ENCODE data around the gene FHL3.
A peak's percentile ranks its signal among the peaks of the same experiment; 100 is the strongest.

Gene FHL3

DNA sequence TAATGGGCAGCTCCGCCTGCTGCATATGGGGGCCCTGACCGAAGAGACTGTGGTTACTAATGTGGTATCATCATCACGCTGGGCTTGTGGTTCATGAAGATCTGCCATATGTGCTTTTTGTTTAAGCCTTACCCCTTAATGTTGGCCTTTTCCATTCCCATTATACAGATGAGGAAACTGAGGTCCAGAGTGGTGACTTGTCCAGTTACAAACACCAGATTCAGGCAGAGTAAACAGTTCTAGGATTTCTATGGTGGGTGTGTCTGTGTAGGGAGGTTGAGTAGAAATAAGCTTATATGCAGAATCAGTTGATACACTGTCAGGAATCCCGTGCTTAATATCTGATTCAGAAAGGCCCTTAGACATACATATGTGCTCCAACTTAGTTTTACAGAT lies 7.9 kb upstream of the FHL3 start:
- no peak for DNase-seq (ENCODE audit: low read depth in 2 of 3, low spot score in 1 of 3)

DNA sequence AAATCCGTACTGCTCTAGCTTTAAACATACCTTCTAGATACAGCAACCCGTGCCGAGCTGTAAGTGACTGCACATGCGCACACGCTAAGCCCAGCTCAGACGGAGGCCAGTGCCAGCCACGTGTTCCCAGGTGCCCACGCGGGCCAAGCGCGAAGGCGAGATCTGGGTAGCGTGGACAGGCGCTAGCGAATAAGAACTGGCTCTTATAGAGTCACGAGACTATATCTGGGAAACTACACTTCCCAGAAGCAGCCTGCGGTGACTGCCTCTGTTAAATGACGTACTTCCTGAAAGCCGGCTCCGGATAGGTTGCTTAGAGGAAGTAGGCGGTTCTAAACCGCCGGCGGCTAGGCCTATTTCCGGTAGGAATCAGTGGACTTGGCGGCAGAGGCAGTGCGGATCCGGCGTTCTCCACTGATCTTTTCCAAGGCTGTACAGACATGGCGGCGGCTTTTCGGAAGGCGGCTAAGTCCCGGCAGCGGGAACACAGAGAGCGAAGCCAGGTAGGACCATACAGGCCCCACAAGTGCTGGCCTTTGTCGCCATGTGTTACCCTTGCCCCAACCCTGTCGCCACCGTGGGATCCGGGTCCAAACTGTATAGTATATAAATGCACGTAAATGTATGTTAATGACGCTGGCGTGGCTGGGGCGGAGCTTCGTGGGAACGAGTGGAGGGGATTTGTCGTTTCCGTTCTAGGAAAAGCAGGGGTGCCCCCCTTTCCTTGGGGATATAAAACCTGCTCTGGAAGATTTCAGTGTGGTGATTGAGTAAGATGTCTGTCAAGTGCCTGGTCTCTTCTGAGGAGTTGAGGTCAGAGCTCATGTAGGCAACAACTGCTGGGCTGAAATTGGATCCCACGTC lies 7.3 kb upstream of the FHL3 start, which contains the start of gene UTP11:
UTP11 (plus strand) TSS at position 372 of the 864 bp plus-strand sequence; CDS start at position 441, 69 bp downstream.
- peak; percentile 81 to 92 (median 87) for DNase-seq (ENCODE audit: low read depth in 2 of 3, low spot score in 1 of 3)

DNA sequence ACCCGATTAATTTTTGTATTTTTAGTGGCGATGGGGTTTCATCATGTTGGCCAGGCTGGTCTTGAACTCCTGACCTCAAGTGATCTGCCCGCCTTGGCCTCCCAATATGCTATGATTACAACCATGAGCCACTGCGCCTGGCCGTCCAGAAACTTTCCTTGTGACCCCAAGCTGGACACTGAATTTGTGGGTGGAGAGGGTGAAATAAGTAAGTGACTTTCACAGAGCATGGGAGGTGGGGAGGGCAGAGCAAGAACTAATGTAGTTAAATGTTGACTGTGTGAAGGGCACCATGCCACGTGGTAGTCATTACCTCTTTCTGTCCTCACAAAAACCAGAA lies 4.5 kb upstream of the FHL3 start:
- DNase-seq (ENCODE audit: low read depth in 2 of 3, low spot score in 1 of 3): no peak

DNA sequence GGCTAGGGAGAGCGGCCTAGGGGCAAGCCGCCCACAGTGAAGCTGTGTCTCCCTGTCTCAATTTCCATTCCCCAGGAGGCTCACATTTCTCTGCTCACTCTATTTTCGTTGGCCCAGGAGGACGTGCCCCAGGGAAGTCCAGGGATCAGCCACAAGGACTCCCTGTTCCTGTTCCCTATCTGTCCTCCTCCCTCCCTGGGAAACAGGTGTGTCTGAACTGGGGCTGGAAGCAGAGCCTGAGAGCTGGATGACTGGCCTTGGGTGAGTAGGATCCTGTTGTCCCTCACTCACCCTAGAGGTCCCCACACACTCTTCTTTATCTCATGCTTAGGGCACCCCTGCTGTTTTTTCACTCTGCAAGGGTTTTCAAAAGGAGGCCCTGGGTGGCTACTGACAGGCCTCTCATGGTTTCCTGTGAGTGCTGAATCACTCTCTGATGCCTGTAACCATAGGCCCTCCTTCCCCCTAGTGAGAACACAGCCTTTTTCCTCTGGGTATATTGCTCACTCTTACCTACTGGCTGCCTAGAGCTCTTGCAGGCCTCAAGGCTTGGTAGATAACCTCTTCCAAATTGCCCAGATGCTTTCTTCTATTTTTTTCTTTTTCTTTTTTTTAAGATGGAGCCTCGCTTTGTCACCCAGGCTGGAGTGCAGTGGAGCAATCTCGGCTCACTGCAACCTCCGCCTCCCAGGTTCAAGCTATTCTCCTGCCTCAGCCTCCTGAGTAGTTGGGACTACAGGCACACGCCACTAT lies 4.0 kb upstream of the FHL3 start:
- peak in 2 of 3 donors; percentile 58 to 66 for DNase-seq (ENCODE audit: low read depth in 2 of 3, low spot score in 1 of 3)

DNA sequence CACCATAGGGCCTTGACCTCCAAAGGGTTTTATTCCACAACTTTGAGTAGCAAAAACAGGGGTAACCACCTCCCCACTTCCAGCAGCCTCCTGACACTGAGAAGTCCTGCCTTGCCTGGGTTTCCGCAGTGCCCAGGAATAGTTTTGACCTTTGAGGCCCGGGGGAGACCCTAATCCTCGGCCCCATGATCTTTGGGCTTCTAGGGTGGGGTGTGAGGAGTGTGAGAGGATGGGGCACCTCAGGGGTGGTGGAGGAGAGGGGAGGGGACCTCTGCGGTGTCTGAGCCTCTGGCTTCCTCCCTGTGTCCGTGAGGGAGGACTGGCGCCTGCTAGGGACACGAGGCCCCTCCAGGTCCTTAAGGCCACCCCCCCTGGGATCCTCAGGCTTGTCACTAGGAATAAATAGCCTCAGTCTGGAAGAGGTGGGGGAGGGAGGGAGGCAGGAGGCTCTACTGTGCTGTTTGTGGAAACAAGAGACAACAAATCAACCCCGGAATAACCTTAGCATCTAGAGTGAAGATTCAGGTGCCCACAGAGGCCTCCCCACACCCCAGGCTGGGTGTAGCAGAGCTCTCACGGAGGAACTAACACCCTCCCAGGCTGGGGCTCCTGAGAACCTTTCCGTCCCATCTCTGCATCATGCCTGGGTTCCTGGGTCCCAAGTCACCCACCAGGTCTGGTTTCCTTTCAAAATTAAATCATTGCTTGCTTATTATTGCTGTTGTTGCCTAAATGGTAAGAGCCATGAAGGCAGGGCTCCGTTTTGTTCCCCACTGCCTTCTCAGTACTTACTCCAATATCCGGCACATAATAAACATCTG lies 904 bp upstream of the FHL3 start:
- no peak for DNase-seq (ENCODE audit: low read depth in 2 of 3, low spot score in 1 of 3)

DNA sequence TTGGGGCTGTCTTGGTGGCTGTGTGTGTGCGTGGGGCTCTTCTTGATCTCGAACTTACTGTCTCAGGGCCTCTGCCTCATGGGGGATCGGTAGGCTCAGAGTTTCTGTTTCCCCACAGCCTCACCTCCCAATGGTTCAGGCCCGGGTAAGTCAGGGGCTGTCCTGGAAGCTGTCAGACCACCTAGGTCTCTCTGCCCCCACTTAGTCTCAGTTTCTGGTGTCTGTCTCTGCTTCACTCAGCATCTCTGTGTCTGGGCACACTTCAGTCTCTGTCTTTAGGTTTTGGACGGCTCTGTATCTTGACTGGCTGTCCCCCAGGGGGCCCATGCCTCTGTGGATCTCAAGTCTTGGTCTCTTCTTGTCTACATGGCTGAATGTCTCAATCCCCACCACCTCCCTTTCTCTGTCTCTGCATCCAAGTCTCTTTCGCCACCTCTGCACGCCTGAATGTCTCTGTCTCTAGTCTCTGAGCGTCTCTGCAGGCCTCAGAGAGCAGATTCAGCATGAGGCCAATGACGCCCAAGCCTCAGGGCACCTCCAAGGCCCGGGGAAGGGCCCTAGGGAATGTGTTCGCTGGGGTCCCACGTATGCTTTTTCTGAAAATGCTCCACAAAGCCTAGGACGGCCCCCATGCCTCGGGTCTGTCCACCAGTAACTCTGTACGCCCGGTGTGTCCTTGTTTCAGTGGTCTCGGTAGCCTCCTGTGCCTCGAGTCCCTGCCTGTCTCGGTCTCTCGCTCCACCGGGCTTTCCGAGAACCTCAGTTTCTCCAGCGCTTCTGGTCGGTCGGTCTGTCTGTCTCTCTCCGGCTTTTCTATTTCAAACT lies 818 bp downstream of the FHL3 start:
- DNase-seq (ENCODE audit: low read depth in 2 of 3, low spot score in 1 of 3): no peak

DNA sequence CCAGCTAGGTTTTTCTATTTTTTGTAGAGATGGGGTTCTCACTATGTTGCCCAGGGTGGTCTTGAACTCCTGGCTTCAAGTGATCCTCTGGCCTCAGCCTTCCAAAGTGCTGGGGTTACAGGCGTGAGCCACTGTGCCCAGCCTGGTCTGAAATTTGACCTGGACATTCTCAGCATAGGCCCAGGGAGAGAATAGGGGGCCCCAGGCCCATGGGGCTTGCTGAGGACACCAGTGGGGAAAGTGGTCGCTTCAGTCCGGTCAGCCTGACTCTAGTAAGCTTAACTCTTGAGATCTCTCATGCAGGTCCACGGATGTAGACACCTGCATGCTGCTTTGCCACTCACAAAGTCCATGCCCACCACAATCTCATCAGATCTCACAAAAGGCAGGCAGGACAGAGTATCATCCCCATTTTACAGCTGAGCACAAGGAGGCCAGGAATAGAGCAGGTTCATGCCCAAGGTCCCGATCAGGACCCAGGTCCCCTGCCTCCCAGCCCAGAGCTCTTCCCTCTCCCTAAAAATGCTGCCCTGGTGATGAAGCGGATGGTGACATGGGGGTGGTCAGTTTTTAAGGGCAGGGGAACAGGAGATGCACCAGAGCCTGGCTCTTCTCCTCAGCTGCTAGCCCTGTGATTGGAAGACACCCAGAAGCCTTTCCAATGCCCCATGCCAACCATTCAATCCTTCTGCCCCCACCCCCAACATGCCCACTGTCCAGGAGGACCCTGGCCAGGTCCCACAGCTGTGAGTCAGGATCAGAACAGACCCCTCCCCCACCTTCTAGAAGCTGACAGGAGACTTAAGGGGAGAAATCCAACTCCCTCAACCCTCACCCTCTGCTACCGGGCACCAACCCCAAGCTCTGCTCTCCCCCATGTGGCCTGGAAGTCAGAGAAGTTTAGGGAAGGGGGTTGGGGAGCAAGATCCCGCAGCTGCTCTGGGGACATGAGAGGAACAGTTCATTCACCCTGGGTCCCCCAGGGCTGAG lies 1.8 kb downstream of the FHL3 start:
- no peak for DNase-seq (ENCODE audit: low read depth in 2 of 3, low spot score in 1 of 3)

DNA sequence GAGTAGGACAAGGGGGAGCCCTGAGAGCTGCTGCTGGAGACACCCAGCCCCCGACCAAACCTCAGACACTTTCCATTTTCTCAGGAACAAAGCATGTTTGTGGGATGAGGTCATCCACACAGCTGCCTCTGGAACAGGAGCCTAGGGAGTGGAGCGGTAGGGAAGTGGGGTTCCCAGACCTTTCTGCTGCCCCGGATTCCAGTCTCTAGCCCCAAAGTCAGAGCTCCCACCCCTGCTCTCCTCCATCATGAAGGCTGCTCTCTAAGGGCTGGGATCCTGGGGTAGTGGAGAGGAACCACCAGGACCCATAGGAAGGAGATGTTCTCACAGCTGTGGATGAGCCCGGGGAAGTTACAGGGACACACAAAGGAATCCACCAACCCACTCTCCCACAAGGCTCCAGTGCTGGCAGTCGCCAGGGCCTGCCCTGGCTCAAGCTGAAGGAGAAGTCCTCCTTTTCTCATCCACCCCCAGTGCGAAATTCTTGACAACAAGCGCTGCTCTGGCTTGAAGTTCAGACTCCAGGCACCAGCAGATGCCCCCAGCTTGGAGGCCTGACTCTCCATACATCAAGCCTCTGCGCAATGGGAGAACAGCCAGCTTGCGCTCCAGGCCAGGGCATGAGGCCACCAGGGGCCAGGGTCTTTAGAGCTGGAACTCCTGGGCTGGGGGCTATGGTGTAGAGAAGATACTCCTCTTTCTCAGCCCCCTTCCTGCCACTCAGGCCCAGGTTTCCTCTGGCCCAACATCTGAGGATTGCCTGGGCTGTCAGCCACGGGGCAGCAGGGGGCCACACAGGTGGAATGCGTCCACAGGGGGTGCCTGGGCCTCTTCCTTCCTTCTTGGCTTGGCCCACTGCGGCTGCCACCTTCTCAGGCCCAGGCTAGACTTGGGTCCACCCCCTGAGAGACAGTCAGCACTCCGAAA lies 4.5 kb downstream of the FHL3 start:
- DNase-seq (ENCODE audit: low read depth in 2 of 3, low spot score in 1 of 3): no peak

DNA sequence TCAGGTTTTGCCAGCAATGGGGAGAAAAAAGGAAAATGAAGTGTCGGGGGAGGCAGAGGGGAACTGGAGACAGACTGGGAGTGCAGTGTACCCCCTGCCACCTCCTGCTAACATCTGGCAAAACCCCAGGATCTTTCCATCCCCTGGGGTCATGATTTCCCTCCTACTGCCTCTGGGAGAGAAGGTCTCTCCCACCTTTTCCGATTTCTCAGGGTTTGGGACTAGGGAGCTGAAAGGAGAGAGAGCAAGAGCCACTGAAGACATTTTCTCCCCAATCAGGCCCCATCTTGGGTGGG lies 5.1 kb downstream of the FHL3 start:
- DNase-seq (ENCODE audit: low read depth in 2 of 3, low spot score in 1 of 3): no peak

DNA sequence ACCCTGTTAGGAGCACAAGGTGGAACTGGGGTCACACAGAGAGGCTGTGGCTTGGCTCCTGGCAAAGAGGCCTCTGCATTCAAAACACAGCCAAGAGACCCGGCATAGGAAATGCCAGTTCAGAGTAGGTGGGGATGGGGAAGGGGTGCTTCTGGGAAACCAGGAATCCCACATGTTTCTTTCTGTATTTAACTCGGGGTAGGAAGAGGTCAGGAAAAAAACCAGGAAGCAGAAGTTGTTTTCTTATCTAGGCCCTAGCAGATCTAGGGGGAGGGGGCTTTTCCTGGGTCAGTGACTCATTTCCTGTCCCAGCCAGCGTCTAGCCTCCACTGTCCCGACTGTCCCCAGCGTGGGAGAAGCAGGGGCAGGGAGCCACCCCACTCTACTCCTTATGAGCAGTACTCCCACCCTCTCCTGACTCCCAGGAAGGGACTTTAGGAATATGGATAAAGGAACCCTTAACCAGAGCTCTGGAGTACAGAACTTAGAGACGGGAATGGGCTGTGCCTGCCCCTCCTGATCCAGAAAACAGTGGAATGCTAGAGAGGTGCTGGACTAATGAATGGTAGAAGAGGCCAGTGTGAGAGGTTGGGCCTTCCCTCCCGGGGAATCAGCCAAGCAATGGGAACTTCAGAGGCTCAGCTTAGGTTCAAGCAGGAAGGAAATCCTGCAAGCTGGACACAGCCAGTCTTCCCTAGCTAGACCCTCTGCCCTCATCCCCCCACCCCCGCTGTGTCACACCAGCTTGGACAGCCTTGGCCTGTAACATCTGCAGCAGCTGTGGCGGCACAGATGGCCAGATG lies 5.7 kb downstream of the FHL3 start:
- no peak for DNase-seq (ENCODE audit: low read depth in 2 of 3, low spot score in 1 of 3)

DNA sequence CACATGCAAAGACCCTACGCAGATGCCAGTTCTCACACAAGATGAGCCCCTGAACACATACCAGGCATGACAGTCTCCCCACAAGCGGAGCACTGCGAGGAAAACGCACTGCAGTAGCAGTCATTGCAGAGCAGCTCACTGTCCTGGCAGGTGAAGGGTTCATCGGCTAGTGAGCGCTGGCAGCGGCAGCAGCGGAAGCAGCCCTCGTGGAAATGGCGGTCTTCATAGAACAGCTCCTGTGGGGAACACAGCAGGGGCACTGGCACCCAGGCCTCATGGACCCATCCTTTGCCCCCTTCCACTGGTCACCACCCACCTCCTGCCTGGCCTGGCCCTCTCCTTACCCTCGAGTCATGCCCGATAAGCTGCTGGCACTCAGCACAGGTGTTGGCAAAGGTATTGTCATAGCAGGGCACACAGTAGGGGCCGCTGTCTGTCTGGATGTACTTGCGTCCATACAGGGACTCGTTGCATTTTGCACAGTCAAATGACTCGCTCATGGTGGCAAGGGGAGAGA lies 6.3 kb downstream of the FHL3 start:
- no peak for DNase-seq (ENCODE audit: low read depth in 2 of 3, low spot score in 1 of 3)

DNA sequence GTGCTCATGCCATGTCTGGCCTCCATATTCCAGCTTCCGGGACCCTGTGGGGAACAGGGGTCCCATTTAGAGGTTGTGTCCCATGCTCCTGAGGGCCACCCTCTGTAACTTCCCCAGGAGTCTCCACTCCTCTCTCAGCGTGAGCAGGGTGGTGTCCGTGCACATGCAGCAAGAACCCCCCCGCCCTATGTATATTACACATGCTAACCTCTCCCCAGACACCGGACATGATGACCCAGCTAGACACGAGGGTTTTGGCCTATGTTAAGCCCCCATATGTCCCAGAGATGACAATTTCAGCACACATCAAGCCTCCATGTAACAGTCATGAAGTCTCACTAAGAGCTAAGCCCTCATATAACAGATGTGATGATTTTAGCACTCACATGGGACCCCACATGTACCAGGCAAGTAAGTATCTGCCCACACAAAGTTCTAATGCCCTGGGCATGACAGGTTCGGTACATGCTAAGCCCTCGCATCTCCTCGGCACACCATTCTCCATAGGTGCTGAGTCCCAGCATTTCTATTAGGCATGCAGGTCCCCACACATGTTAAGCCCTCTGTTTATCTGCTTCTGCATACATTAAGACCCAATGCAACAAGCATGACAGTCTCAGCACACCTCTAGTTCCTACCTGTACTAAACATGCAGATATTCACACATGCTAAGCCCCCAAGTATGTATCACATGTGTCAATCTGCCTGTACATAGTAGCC lies 7.1 kb downstream of the FHL3 start:
- DNase-seq (ENCODE audit: low read depth in 2 of 3, low spot score in 1 of 3): no peak

DNA sequence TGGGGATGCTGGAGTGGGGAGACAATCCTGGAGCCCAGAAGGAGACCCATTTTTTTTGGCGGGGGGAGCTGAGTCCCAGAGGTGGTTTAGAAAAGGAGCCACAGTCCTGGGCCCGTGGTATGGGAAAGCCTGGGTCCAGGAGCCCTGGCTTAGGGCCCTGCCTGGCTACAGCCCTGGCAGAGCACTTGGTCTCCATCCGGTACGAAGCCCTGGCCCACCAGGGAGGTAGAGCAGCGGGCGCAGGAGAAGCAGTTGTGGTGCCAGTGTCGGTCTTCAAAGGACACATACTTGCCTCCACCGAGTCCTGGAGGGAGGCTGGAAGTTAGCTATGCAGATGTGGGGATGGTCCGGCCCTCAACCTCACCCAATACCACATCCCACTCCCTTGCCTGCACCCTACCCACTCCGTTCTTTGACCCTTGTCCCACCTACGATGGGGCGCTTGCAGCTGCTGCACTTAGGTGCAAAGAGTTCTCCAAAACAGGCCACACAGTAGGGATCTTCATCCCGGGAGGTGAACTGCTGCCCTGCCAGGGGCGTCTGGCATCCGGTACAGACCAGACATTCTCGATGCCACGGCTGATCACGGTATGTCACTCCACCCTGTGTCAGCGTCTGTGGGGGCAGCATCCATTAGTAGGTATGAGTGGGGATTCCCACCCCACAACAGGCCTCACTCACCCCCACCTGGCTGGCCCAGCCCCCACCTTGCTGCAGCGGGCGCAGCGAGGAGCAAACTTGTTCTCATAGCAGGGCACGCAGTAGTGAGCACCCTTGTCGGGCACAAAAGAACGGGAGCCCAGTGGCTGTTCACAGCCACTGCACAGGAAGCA lies 7.8 kb downstream of the FHL3 start:
- no peak for DNase-seq (ENCODE audit: low read depth in 2 of 3, low spot score in 1 of 3)

DNA sequence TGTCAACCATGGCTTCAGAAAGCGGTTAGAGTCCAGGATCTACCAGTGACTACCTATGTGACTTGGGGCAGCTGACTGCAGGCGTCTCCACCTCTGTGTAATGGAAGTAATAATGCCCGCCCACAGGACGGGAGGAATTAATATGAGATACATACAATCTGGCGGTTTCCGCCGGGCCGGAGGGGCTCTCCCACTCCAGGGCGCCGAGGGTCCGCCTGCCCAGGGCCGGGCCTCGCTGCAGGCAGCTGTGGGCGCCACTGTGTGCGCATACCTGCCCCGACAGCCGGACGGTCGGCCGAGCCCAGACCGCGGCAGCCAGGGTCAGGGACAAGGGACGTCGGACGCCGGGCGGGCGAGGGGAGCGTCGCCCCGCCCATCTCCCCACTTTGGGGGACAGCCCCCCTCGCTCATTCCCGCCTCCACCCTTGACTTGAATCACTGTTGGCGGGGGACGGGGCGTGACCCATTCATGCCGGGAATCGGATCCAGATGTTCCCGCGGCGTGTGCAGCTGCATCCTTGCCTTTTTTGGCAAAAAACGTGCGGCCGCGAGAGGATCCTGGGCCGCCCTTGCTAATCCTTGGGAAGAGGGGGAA lies 9.5 kb downstream of the FHL3 start:
- DNase-seq (ENCODE audit: low read depth in 2 of 3, low spot score in 1 of 3): peak in 1 of 3 donors; percentile 44

DNA sequence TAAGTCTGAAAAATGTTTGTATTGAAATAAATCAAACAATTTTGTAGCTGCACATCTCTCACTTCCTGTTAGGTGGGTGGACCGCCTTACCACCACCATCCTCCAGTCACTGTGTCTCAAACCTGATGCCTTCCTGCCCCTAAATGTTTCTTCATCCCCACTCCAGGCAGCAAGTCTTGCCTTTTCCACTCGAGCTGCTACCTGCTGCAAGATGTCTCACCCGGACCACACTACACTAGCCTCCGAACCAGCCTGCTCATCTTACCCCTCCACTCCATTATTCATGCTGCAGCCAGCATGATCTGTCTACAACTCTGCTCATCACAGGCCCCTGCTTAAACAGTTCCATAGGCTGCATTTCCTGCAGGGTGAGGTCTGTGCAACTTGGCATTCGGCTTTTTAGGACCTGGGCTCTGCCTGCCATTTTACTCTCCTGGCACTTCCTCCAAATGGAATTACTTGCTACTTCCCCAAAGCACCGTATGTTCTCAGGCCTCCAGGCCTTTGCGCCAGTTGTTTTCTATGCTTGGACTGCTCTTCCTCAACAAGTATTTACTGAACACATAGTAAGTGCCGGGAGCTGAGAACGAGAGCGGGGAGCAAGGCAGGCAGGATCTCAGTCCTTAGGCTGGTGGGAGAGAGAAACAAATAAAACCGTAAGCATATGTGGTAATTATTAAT lies 10.3 kb downstream of the FHL3 start:
- DNase-seq (ENCODE audit: low read depth in 2 of 3, low spot score in 1 of 3): no peak

All from stimulated activated CD4-positive, alpha-beta T cell treated with anti-CD3 and anti-CD28 coated beads, Interleukin-12 subunit alpha, Interleukin-12 subunit beta, amount 100 ng/mL, for 48 hours (primary cell).